NCI-H1694 (cell line): Measurements from ENCODE around the gene SACS.
A peak's percentile ranks its signal among the peaks of the same experiment; 100 is the strongest.
"Not testable (repeated sequence)": the region's sequence is repeated elsewhere in the genome, so short reads cannot be mapped to it uniquely, and the experiment has no call there.

ENCODE experiments used
- DNase-seq: peaks from one replicate; lab custom pipeline; 2025; lab: John Stamatoyannopoulos, UW

The SACS gene

DNA sequence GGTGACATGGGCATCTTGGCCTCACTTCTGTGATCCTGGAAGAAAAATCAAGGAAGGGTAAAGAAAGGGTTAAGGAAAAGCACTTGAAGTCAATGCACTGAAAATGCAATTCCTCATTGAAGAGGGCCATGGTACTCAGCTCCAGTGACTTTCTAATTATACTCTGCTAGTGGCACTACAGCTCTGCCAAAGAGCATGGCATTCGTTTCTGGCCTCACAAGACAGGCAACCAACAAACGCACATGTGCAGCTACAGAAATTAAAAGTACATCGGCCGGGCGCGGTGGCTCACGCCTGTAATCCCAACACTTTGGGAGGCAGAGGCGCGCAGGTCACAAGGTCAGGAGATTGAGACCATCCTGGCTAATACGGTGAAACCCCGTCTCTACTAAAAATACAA, 21.8 kb downstream of the SACS start:
- DNase-seq, result no peak

DNA sequence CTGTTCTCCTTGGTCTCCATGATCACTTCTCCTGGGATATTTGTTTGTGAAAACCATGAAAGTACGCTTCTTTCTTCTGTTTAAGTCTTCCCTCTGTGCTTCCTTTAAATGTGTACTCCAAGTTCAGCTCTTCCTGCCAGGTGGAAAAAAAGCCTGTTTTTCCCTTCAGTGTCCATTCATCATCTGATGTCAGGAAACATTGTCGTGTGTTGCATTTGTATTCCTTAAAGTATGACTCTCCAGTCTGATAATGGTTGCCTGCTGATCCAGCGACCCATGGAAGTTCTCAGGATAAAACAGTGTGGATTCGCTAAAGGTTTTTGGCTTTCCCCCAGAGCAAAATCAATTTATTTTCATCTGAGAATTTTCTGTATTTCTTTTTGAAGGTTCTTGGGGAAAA, 22.3 kb downstream of the SACS start:
- no peak for DNase-seq

DNA sequence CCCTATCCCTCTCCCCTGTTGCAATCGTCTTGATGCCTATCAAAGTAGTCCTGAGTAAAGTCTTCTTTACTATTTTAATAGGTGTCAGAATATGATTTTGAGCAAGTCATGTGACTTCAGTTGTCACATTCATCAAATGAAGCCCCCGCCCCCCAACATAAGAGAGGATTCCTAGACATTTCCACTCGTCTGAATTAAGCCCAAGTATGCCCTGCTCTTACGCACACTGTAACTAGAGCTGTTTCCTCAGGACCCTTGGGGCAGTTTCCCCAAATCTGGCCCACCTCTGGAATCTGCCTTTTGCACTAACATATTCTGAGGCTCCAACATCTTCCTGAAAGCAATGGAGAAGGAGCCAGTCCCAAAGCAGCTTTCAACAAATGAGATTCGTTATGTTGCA, 25.5 kb downstream of the SACS start:
- DNase-seq, result no peak

GRCh38 chr13:23401156-23401555, 32.3 kb downstream of the SACS start:
- not testable (repeated sequence) for DNase-seq

DNA sequence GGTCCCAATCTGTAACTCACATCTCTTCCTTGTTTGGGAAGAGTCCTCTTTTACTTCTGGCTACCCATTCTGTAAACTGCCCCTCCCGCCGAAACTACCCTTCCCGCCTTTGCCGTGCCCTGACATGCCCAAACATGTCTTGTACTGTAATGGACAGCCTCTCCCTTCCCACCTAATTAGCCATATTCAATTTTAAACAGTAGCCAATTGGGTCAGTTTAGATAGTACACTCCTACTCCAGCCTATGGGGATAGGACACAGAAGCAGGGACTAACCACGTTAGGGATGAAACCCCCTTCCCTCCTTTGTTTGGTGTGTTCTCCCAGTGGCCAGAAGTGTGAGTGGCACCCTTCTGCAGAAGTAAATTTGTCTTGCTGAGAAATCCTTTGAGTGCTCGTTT, 34.2 kb downstream of the SACS start:
- DNase-seq, result no peak

DNA sequence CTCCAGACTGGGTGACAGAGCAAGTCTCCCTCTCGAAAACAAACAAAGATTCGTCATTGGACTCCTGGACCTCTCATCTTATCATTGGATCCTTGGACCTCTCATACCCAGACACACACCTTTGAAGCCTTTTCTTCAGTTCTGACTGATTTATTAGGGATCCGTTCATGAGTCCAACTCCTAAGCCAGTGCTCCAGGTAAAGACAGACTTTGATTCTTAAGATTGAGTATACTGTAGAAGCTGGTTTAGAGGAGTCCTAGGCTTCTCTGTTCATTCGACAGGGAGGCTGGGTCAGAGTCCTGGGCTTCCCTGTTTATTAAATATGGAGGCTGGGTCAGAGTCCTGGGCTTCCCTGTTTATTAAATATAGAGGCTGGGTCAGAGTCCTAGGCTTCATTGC, 38.7 kb downstream of the SACS start:
- DNase-seq, result no peak

- DNase-seq, result no peak
These were observed 40.4 kb downstream of the SACS start for GRCh38 chr13:23392925-23393645.

DNA sequence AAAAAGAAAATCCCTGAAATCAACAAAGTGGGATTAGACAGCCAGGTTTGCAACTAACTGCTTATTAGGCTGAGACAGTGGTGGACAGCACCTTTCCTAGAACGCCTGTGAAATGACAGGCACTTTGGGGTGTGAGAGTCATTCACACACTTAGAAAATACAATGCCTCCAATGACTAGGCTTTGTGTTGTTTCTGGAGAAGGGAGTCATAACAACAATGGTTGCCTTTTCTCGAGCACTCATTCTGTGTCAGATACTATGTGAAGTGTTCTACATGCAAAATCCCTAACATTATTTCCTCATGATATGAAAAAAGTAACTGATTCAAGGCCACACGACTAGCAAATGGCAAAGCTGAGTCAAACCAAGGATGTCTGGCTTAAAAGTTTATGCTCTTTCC, 41.2 kb downstream of the SACS start:
- DNase-seq, result no peak

DNA sequence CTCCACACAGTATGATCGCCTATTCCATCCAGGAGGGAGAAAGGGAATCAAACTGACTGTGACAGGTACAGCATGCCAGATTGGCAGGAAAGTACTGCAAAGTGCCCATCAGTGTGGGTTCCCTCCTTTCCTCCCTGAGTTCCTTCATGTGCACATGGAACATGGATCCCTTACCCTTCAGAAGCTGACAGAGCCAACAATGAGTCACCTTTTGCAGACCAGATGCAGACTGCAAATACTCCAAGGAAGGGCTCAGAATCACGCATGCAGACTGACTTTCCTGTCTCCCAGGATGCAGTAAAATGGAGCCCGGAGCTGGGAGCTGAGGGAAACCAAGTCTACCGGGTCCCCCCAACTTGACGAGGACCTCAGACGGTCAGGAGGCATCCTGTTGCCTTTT, 41.8 kb downstream of the SACS start:
- no peak for DNase-seq

- DNase-seq, result no peak
These were observed 47.0 kb downstream of the SACS start for GRCh38 chr13:23386533-23386932.

GRCh38 chr13:23385931-23386330, 47.6 kb downstream of the SACS start:
- DNase-seq, result no peak

DNA sequence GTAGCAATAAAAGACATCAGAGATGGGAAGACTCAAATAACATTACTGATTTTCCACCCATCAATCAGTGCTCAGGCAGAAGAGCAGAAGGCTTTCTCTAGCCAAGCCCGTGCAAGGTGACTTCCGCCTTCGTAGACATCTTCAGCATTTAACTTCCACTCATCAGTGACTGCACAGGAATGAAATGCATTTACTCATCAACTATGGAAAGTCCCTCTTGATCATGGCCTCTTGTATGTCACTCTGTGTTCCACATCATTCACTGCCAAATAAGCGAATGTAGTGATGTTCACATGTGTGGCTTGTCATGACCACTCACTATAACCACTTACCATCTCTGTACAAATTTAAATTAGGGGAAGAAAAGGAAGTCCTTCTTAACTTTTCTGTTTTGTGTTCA, 49.4 kb downstream of the SACS start:
- DNase-seq, result no peak

DNA sequence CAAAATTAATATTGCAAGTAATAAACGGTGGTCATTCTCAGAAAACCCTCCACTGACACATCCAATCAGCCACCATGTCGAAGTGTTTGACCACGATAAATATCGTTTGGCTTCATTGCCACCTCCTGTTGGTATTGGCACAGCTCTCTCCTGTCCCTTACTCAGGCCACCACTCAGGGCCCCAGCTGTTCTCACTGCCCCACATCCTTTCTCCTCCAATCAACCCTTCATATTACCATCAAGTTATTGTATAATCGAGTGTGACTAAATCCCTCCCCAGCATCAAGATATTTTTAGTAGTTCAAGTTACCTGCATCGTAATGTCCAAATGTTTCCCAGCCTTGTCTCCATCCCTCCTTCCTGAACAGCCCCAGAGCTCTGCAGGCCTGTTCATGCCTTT, 50.4 kb downstream of the SACS start:
- no peak for DNase-seq

DNA sequence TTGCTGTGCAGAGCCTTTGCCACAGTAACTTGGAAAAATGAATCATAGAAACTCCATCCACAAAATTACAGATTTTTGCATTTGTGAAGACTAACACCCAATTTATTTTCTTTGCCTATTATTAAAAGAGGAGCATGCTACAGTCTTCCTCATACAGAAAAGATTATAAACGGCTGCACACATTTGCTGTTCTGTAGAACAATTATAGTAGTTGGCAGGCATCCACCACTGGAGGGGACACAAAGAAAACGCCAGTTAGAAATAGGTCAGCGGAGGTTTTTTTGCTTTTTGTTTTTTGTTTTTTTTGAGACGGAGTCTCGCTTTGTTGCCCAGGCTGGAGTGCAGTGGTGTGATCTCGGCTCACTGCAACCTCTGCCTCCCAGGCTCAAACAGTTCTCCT, 51.6 kb downstream of the SACS start:
- DNase-seq, result no peak

- DNase-seq, result no peak
These were observed 53.0 kb downstream of the SACS start for GRCh38 chr13:23380534-23380933.

DNA sequence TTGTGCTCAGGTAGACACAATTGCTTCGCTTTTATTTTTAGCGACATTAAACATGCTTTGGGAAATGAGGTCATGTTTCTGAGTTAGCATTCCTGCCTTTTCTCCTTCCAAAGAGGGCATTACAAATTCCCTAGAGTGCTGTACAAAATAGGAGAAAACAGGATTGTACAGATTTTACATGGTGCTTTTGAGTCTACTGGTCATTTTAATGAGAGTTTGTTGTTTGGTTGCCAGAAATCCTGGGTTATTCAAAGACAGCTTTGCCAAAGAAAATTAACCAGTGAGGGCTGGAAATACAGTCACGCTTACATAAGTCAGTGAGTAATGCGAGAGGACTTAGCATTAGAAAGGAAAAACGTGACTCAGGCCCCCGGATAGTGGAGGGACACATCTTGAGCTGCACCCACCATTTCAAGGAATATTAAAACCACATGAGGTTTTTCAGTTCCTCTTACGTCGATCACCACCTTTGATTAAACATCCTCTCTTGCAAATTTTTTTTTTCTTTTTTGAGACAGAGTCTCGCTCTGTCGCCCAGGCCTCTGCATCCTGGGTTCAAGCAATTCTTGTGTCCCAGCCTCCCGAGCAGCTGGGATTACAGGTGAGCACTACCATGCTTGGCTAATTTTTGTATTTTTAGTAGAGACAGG, 55.4 kb downstream of the SACS start:
- no peak for DNase-seq

- DNase-seq, result no peak
These were observed 55.9 kb downstream of the SACS start for GRCh38 chr13:23377579-23377978.

- peak; percentile 75 for DNase-seq
These were observed 58.2 kb downstream of the SACS start for GRCh38 chr13:23375001-23375971.

GRCh38 chr13:23372264-23372906, 61.1 kb downstream of the SACS start:
- no peak for DNase-seq

- DNase-seq, result no peak
These were observed 65.6 kb downstream of the SACS start for GRCh38 chr13:23367907-23368306.

DNA sequence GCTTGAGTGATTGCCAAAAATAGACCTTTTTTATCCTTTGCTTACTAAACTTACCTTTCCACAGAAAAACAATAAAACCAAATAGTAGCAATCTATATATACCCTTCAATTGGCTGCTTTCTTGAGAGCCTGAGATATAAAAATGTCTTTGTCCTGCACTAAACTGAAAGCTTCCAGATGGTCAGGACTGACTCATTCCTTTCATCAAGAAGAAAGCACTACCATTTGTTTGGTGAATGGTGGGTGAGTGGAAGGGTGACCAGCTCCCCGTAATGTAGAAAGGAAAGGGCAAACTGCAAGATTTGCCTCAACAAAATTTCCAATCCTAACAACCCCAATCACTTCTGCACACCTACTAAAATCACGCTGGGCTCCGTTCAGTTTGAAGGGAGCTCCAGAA, 67.8 kb downstream of the SACS start:
- DNase-seq, result no peak

GRCh38 chr13:23359882-23360281, 73.6 kb downstream of the SACS start:
- DNase-seq, result no peak
